Esophagus muscularis mucosa (tissue), 4 donors: ENCODE measurements around the gene ARMC12. TPM values are rescaled to one million over a fixed set of nuclear protein-coding genes. Genes with fewer than 3 reads are reported as not detected.

Experiments
- DNase-seq: peaks from one replicate; pipeline ENCODE4 v3.0.0-alpha.2; 2017; ENCODE audit errors: extremely low spot score
- H3K27ac ChIP-seq, 4 donors: fragments of 200-600 bp; sonication (generic); replicated peaks in 1 of 4; 1 replicate in 3 of 4; 2 replicates in 1 of 4; pipeline ENCODE4 v1.5.1; 2016 to 2019; ENCODE audit warnings: mild to moderate bottlenecking in 1 of 4
- H3K27me3 ChIP-seq, 4 donors: fragments of 200-600 bp; sonication (generic); one replicate each; pipeline versions ENCODE4 v1.5.1 to v1.6.0; 2016 to 2019
- H3K36me3 ChIP-seq, 4 donors: fragments of 200-600 bp; sonication (generic); one replicate each; pipeline ENCODE4 v1.5.1; 2016 to 2019
- H3K4me1 ChIP-seq, 4 donors: fragments of 200-600 bp; sonication (generic); one replicate each; pipeline ENCODE4 v1.5.1; 2016 to 2019
- H3K4me3 ChIP-seq, 4 donors: fragments of 200-600 bp; sonication (generic); 1 replicate in 2 of 4; 2 replicates in 2 of 4; pipeline ENCODE4 v1.5.1; 2016 to 2019; ENCODE audit warnings: mild to moderate bottlenecking in 4 of 4, moderate library complexity in 1 of 4
- H3K9me3 ChIP-seq, 4 donors: fragments of 200-600 bp; sonication (generic); 1 replicate in 3 of 4; 2 replicates in 1 of 4; pipeline ENCODE4 v1.5.1; 2016 to 2019
- CTCF ChIP-seq, 3 experiments: fragments of 200-600 bp in 2 of 3; fragments of 450-650 bp in 1 of 3; sonication (generic) in 2 of 3; IDR thresholded peaks; one replicate each; pipeline ENCODE4 v1.5.1; 2017 to 2019; ENCODE audit warnings: antibody characterized with exemption in 3 of 3, mild to moderate bottlenecking in 2 of 3, moderate library complexity in 1 of 3
- EP300 ChIP-seq: sonication (generic); formaldehyde crosslinking; IDR thresholded peaks from one replicate; pipeline ENCODE4 v1.6.1; 2017; ENCODE audit warnings: antibody characterized with exemption
- POLR2A ChIP-seq: fragments of 450-650 bp; IDR thresholded peaks from one replicate; pipeline ENCODE4 v1.6.1; 2017; ENCODE audit warnings: antibody characterized with exemption, moderate library complexity, mild to moderate bottlenecking, low read depth
- POLR2AphosphoS5 ChIP-seq, 2 donors: sonication (generic); formaldehyde crosslinking; IDR thresholded peaks; one replicate each; pipeline ENCODE4 v1.6.1; 2017; ENCODE audit warnings: antibody characterized with exemption in 2 of 2
- WGBS: methylation state at CpG from one replicate; pipeline ENCODE4 v1.1.5; 2018; 5-methylcytosine and 5-hydroxymethylcytosine counted together
- intact Hi-C: fragments of 100-400 bp; cut with DNase I; formaldehyde crosslinking; loops from one replicate; pipeline ENCODE4 v1.15.1; 2023
- total RNA-seq, 4 donors: library from RNA; depleted of rRNA; stranded (reverse); fragments of >200 nt; gene quantifications; one replicate each; pipeline versions ENCODE4 v1.1.0 to v1.2.1, GENCODE V29; 2016

The ARMC12 gene
- total RNA-seq, 4 donors from 2014 or later, result 0.50 to 1.0 (median 0.83) TPM; not detected in 1

GRCh38 chr6:35765739-35766138 lies 28.9 kb downstream of the ARMC12 start:
- Histone ChIP-seq H3K36me3 (no peaks in the 10 kb centered on the region), H3K27ac (no peak overlapping the region), H3K9me3 (no peaks in the 10 kb centered on the region), H3K4me1 (peaks cover 0 to 8% (median 3%) of the 10 kb centered on the region in 4 donors), H3K4me3 (no peak overlapping the region), H3K27me3 (peaks cover 0 to 56% (median 15%) of the 10 kb centered on the region in 4 donors)
- intact Hi-C loops, result no loop called here
- DNase-seq, result no peak
- 83% methylated on average over 23 of the region's 23 CpGs for WGBS
- TF ChIP-seq EP300, result no peak
- no peak for TF ChIP-seq POLR2AphosphoS5 (IDR thresholded peaks at IDR 0.05)
- TF ChIP-seq POLR2A, result no peak
- no peak for TF ChIP-seq CTCF (IDR thresholded peaks at IDR 0.05)

- H3K9me3 ChIP-seq, result no peaks in the 10 kb centered on the region
- H3K4me1 ChIP-seq, result peaks cover 0 to 3% (median 1%) of the 10 kb centered on the region in 4 donors
- DNase-seq, result no peak
- H3K36me3 ChIP-seq, result no peaks in the 10 kb centered on the region
- WGBS, result 78% methylated on average over 4 of the region's 4 CpGs
- intact Hi-C loops, result no loop called here
- TF ChIP-seq CTCF (IDR thresholded peaks at IDR 0.05) (no peak), POLR2A (no peak), EP300 (no peak), POLR2AphosphoS5 (IDR thresholded peaks at IDR 0.05) (no peak)
- H3K27me3 ChIP-seq, result peaks cover 0 to 43% (median 8%) of the 10 kb centered on the region in 4 donors
- H3K4me3 ChIP-seq, result no peak overlapping the region
- no peak overlapping the region for H3K27ac ChIP-seq
Observed at GRCh38 chr6:35769211-35769610, 32.4 kb downstream of the ARMC12 start.

GRCh38 chr6:35771343-35771627 lies 34.5 kb downstream of the ARMC12 start:
- H3K4me3 ChIP-seq, result no peak overlapping the region
- DNase-seq, result no peak
- no peaks in the 10 kb centered on the region for H3K9me3 ChIP-seq
- peaks cover 2 to 3% (median 3%) of the 10 kb centered on the region in 4 donors for H3K4me1 ChIP-seq
- no peaks in the 10 kb centered on the region for H3K36me3 ChIP-seq
- TF ChIP-seq POLR2AphosphoS5 (IDR thresholded peaks at IDR 0.05) (no peak), EP300 (no peak), CTCF (IDR thresholded peaks at IDR 0.05) (no peak), POLR2A (no peak)
- no peak overlapping the region for H3K27ac ChIP-seq
- WGBS, result 43% methylated on average over 3 of the region's 5 CpGs
- peaks cover 6 to 45% (median 7%) of the 10 kb centered on the region in 4 donors for H3K27me3 ChIP-seq
- intact Hi-C loops, result no loop called here

- no peak overlapping the region for H3K27ac ChIP-seq
- TF ChIP-seq CTCF (IDR thresholded peaks at IDR 0.05) (no peak), EP300 (no peak), POLR2A (no peak), POLR2AphosphoS5 (IDR thresholded peaks at IDR 0.05) (no peak)
- peaks cover 7 to 10% (median 10%) of the 10 kb centered on the region in 4 donors for H3K4me1 ChIP-seq
- H3K36me3 ChIP-seq, result no peaks in the 10 kb centered on the region
- peaks cover 8 to 65% (median 13%) of the 10 kb centered on the region in 4 donors for H3K27me3 ChIP-seq
- DNase-seq, result no peak
- intact Hi-C loops, result no loop called here
- H3K4me3 ChIP-seq, result no peak overlapping the region
- no peaks in the 10 kb centered on the region for H3K9me3 ChIP-seq
- 89% methylated on average over 10 of the region's 11 CpGs for WGBS
Observed at GRCh38 chr6:35774116-35774794, 37.4 kb downstream of the ARMC12 start.

GRCh38 chr6:35775031-35775430 lies 38.2 kb downstream of the ARMC12 start:
- H3K27ac ChIP-seq, result no peak overlapping the region
- 66% methylated on average over 6 of the region's 6 CpGs for WGBS
- intact Hi-C loops, result no loop called here
- DNase-seq, result no peak
- H3K4me1 ChIP-seq, result peaks cover 7 to 10% (median 10%) of the 10 kb centered on the region in 4 donors
- TF ChIP-seq EP300 (no peak), POLR2A (no peak), POLR2AphosphoS5 (IDR thresholded peaks at IDR 0.05) (no peak), CTCF (IDR thresholded peaks at IDR 0.05) (no peak)
- peaks cover 8 to 73% (median 13%) of the 10 kb centered on the region in 4 donors for H3K27me3 ChIP-seq
- no peaks in the 10 kb centered on the region for H3K36me3 ChIP-seq
- no peak overlapping the region for H3K4me3 ChIP-seq
- H3K9me3 ChIP-seq, result no peaks in the 10 kb centered on the region
